Transverse colon (tissue), 4 donors: Measurements from ENCODE around the gene RERG. TPM values are rescaled to one million over a fixed set of nuclear protein-coding genes. Genes with fewer than 3 reads are reported as not detected.
A peak's percentile ranks its signal among the peaks of the same experiment; 100 is the strongest.

Source experiments
- DNase-seq: peaks from one replicate; pipeline ENCODE4 v3.0.0-alpha.2; 2019
- H3K27ac ChIP-seq, 4 donors: fragments of 200-600 bp; sonication (generic); 2 replicates each; pipeline ENCODE4 v1.5.1; 2016 to 2018; ENCODE audit warnings: inconsistent platforms in 4 of 4
- H3K27me3 ChIP-seq: fragments of 200-600 bp; sonication (generic); 2 replicates; pipeline ENCODE4 v1.5.1; 2017; ENCODE audit warnings: inconsistent platforms
- H3K36me3 ChIP-seq, 4 donors: fragments of 200-600 bp; sonication (generic); 2 replicates each; pipeline ENCODE4 v1.5.1; 2017 to 2019; ENCODE audit warnings: inconsistent platforms in 4 of 4
- H3K4me1 ChIP-seq, 4 donors: fragments of 200-600 bp; sonication (generic); 2 replicates each; pipeline ENCODE4 v1.5.1; 2017 to 2020; ENCODE audit warnings: inconsistent platforms in 4 of 4
- H3K4me3 ChIP-seq, 4 donors: fragments of 200-600 bp; sonication (generic); 1 replicate in 1 of 4; 2 replicates in 3 of 4; pipeline versions ENCODE4 v1.5.1 to v1.6.1; 2017 to 2019; ENCODE audit warnings: inconsistent platforms in 4 of 4
- H3K9me3 ChIP-seq, 2 donors: fragments of 200-600 bp; sonication (generic); 2 replicates each; pipeline ENCODE4 v1.5.1; 2017 to 2019; ENCODE audit warnings: inconsistent platforms in 2 of 2
- EP300 ChIP-seq: sonication (generic); formaldehyde crosslinking; IDR thresholded peaks from one replicate; pipeline ENCODE4 v1.6.1; 2017; ENCODE audit warnings: antibody characterized with exemption, low read depth
- POLR2A ChIP-seq: fragments of 450-650 bp; IDR thresholded peaks from one replicate; pipeline ENCODE4 v1.6.1; 2016; ENCODE audit warnings: antibody characterized with exemption, mild to moderate bottlenecking, moderate library complexity
- POLR2AphosphoS5 ChIP-seq, 3 donors: sonication (generic); formaldehyde crosslinking; IDR thresholded peaks; one replicate each; pipeline ENCODE4 v1.6.1; 2016; ENCODE audit warnings: antibody characterized with exemption in 3 of 3
- WGBS, 2 donors: methylation state at CpG; one replicate each; pipeline ENCODE4 v1.1.5; 2018; ENCODE audit warnings: low coverage in 1 of 2; 5-methylcytosine and 5-hydroxymethylcytosine counted together
- in situ Hi-C, 4 donors: fragments of 200-750 bp; cut with MboI; loops; one replicate each; pipeline versions ENCODE4 v1.15.0 to v1.15.1; 2017; ENCODE audit warnings: low sequenced_read_pairs in 3 of 4, low pct_ligation_motif_present in 1 of 4, low pct_unique_long_range_greater_than_20kb in 1 of 4
- intact Hi-C: fragments of 100-400 bp; cut with DNase I; formaldehyde crosslinking; loops from one replicate; pipeline ENCODE4 v1.15.1; 2023; ENCODE audit warnings: low total_unique reads
- total RNA-seq, 4 donors: library from RNA; depleted of rRNA; stranded (reverse); fragments of >200 nt; gene quantifications; one replicate each; pipeline ENCODE4 v1.1.0, GENCODE V29; 2016
- TF ChIP-seq, protein P1 (sequence below), 5 experiments: fragments of 200-600 bp in 3 of 5; fragments of 450-650 bp in 2 of 5; sonication (generic) in 3 of 5; IDR thresholded peaks; 1 replicate in 2 of 5; 2 replicates in 3 of 5; pipeline ENCODE4 v1.5.1; 2016 to 2017; ENCODE audit warnings: antibody characterized with exemption in 5 of 5, inconsistent platforms in 3 of 5, mild to moderate bottlenecking in 2 of 5, moderate library complexity in 1 of 5

The RERG gene
- total RNA-seq, 4 donors from 2014 or later = 3.6 to 12.6 (median 8.6) TPM

GRCh38 chr12:15208140-15208539, 13.1 kb downstream of the RERG start:
- H3K4me3 ChIP-seq = no peak overlapping the region
- 64 to 69% methylated on average over 2 of the region's 2 CpGs for WGBS, 2 donors
- no peaks in the 10 kb centered on the region for H3K9me3 ChIP-seq
- H3K4me1 ChIP-seq = peaks cover 0 to 27% (median 6%) of the 10 kb centered on the region in 4 donors
- TF ChIP-seq, protein P1, sequence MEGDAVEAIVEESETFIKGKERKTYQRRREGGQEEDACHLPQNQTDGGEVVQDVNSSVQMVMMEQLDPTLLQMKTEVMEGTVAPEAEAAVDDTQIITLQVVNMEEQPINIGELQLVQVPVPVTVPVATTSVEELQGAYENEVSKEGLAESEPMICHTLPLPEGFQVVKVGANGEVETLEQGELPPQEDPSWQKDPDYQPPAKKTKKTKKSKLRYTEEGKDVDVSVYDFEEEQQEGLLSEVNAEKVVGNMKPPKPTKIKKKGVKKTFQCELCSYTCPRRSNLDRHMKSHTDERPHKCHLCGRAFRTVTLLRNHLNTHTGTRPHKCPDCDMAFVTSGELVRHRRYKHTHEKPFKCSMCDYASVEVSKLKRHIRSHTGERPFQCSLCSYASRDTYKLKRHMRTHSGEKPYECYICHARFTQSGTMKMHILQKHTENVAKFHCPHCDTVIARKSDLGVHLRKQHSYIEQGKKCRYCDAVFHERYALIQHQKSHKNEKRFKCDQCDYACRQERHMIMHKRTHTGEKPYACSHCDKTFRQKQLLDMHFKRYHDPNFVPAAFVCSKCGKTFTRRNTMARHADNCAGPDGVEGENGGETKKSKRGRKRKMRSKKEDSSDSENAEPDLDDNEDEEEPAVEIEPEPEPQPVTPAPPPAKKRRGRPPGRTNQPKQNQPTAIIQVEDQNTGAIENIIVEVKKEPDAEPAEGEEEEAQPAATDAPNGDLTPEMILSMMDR (IDR thresholded peaks at IDR 0.05) = peak in 3 of 5 experiments; percentile 13 to 35 (median 22)
- no peak for TF ChIP-seq POLR2A
- in situ Hi-C loops = no loop called here
- H3K27me3 ChIP-seq = no peaks in the 10 kb centered on the region
- peak overlapping the region; percentile 46 to 75 (median 60) for H3K27ac ChIP-seq
- intact Hi-C loops = no loop called here
- H3K36me3 ChIP-seq = no peaks in the 10 kb centered on the region
- no peak for DNase-seq

- WGBS, 2 donors = 72 to 73% methylated on average over 4 of the region's 4 CpGs
These were observed 14.3 kb downstream of the RERG start for GRCh38 chr12:15206831-15207389.

DNA sequence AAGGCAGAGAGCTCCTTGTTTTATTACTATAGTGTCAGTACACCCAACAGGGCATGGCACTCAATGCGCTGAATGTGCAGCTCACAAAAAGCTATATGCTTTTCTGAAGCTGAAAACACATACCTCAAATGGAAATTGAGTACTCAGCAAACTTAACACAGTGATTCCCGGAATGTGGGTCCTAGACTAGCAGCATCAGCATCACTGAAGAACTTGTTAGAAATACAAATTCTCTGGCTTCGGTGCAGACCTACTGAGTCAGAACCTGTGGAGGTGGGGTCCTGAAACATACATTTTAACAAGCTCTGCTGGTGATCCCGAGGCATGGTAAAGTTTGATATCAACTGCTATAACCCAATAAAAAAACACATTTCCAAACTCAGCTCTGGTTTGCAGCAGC, 14.9 kb downstream of the RERG start:
- Histone ChIP-seq H3K4me3 (no peak overlapping the region), H3K9me3 (no peaks in the 10 kb centered on the region), H3K4me1 (peaks cover 0 to 25% (median 5%) of the 10 kb centered on the region in 4 donors), H3K36me3 (no peaks in the 10 kb centered on the region), H3K27ac (peak overlapping the region; percentile 32 to 75 (median 60)), H3K27me3 (no peaks in the 10 kb centered on the region)
- no peak for DNase-seq
- in situ Hi-C loops (no loop called here), intact Hi-C loops (no loop called here)
- 82% methylated on average over 4 of the region's 4 CpGs; no CpG with 5 or more reads in 1 of the 2 donors for WGBS, 2 donors
- TF ChIP-seq, protein P1 (IDR thresholded peaks at IDR 0.05) = no peak
- TF ChIP-seq POLR2AphosphoS5 (IDR thresholded peaks at IDR 0.05) (no peak), POLR2A (no peak), EP300 (no peak)

More at GRCh38 chr12:15206831-15207389, 14.3 kb downstream of the RERG start:
- H3K27ac ChIP-seq = peak overlapping the region; percentile 32 to 75 (median 60)
- intact Hi-C loops = no loop called here
- no peak overlapping the region for H3K4me3 ChIP-seq
- TF ChIP-seq POLR2AphosphoS5 (IDR thresholded peaks at IDR 0.05) (no peak), POLR2A (no peak), EP300 (no peak)
- TF ChIP-seq, protein P1 (IDR thresholded peaks at IDR 0.05) = no peak
- no peaks in the 10 kb centered on the region for H3K9me3 ChIP-seq
- in situ Hi-C loops = no loop called here
- H3K36me3 ChIP-seq = no peaks in the 10 kb centered on the region
- H3K4me1 ChIP-seq = peaks cover 0 to 25% (median 5%) of the 10 kb centered on the region in 4 donors
- H3K27me3 ChIP-seq = no peaks in the 10 kb centered on the region
- no peak for DNase-seq

- peaks cover 0 to 20% (median 7%) of the 10 kb centered on the region in 4 donors for H3K4me1 ChIP-seq
- WGBS, 2 donors = 60 to 77% methylated on average over 8 of the region's 8 CpGs
- H3K4me3 ChIP-seq = no peak overlapping the region
- intact Hi-C loops = no loop called here
- peak overlapping the region; percentile 57 to 75 (median 62) for H3K27ac ChIP-seq
- in situ Hi-C loops = no loop called here
- no peaks in the 10 kb centered on the region for H3K36me3 ChIP-seq
- TF ChIP-seq, protein P1 (IDR thresholded peaks at IDR 0.05) = no peak
- TF ChIP-seq EP300 (no peak), POLR2AphosphoS5 (IDR thresholded peaks at IDR 0.05) (peak in 2 of 3 donors; percentile 24 to 48)
- H3K27me3 ChIP-seq = no peaks in the 10 kb centered on the region
- no peaks in the 10 kb centered on the region for H3K9me3 ChIP-seq
- DNase-seq = no peak
These were observed 15.7 kb downstream of the RERG start for GRCh38 chr12:15205341-15206010.
